Stimulated activated CD4-positive, alpha-beta T cell treated with anti-CD3 and anti-CD28 coated beads, Interleukin-4, amount 100 ng/mL, for 24 hours (primary cell): ENCODE measurements around the gene PGLYRP1.

Source experiments
- DNase-seq: peaks from one replicate; pipeline ENCODE4 v3.0.0-alpha.2; 2020

The PGLYRP1 gene

GRCh38 chr19:46022431-46023310, at the start of gene PGLYRP1:
TSS of gene PGLYRP1 (minus strand) at chr19:46023053. CDS start at chr19:46023021, 32 bp downstream.
- no peak for DNase-seq

- DNase-seq = no peak
These were observed 47.0 kb upstream of the PGLYRP1 start for GRCh38 chr19:46069806-46070341.

GRCh38 chr19:46068345-46069258, 45.7 kb upstream of the PGLYRP1 start:
- no peak for DNase-seq

- no peak for DNase-seq
These were observed 44.8 kb upstream of the PGLYRP1 start for GRCh38 chr19:46067691-46068090.

- no peak for DNase-seq
These were observed 43.6 kb upstream of the PGLYRP1 start for GRCh38 chr19:46066471-46066870.

- no peak for DNase-seq
These were observed 42.7 kb upstream of the PGLYRP1 start for GRCh38 chr19:46065486-46066071.

- no peak for DNase-seq
These were observed 40.3 kb upstream of the PGLYRP1 start for GRCh38 chr19:46063201-46063600.

GRCh38 chr19:46060012-46060411, 37.2 kb upstream of the PGLYRP1 start:
- no peak for DNase-seq

GRCh38 chr19:46058778-46059177, 35.9 kb upstream of the PGLYRP1 start:
- no peak for DNase-seq

- DNase-seq = no peak
These were observed 33.7 kb upstream of the PGLYRP1 start for GRCh38 chr19:46056536-46056935.

GRCh38 chr19:46052896-46053295, 30.0 kb upstream of the PGLYRP1 start:
- no peak for DNase-seq

- no peak for DNase-seq
These were observed 26.7 kb upstream of the PGLYRP1 start for GRCh38 chr19:46049597-46049996.

GRCh38 chr19:46043519-46043918, 20.7 kb upstream of the PGLYRP1 start:
- DNase-seq = no peak

- DNase-seq = no peak
These were observed 19.5 kb upstream of the PGLYRP1 start for GRCh38 chr19:46042252-46042883.

GRCh38 chr19:46040952-46041500, 18.2 kb upstream of the PGLYRP1 start, which contains the start of gene IGFL4:
TSS of gene IGFL4 (minus strand) at chr19:46041002. CDS start at chr19:46040962, 40 bp downstream.
- DNase-seq = no peak

GRCh38 chr19:46040125-46040524, 17.3 kb upstream of the PGLYRP1 start:
- DNase-seq = no peak

- no peak for DNase-seq
These were observed 13.9 kb upstream of the PGLYRP1 start for GRCh38 chr19:46036744-46037128.

- DNase-seq = no peak
These were observed 13.3 kb upstream of the PGLYRP1 start for GRCh38 chr19:46035986-46036743.

GRCh38 chr19:46035546-46035945, 12.7 kb upstream of the PGLYRP1 start:
- DNase-seq = no peak

- no peak for DNase-seq
These were observed 10.5 kb upstream of the PGLYRP1 start for GRCh38 chr19:46033401-46033800.

GRCh38 chr19:46032597-46033025, 9.8 kb upstream of the PGLYRP1 start:
- no peak for DNase-seq
